IMR-90 (cell line): Measurements from ENCODE around the gene NEMP1.

Experiments used
- CEBPB ChIP-seq: IDR thresholded peaks from 2 replicates; pipeline ENCODE4 v1.6.1; 2012; ENCODE audit warnings: low read depth, low read length, improper control_type of control experiment
- MAFK ChIP-seq: IDR thresholded peaks from 2 replicates; pipeline ENCODE4 v1.6.1; 2012; ENCODE audit warnings: low read depth, low read length, improper control_type of control experiment
- POLR2A ChIP-seq: IDR thresholded peaks from 2 replicates; pipeline ENCODE4 v1.6.1; 2012; ENCODE audit warnings: mild to moderate bottlenecking, low read depth, low read length
- RCOR1 ChIP-seq: IDR thresholded peaks from 2 replicates; pipeline ENCODE4 v1.6.1; 2012; ENCODE audit warnings: mild to moderate bottlenecking, low read length, improper control_type of control experiment; ENCODE audit not compliant: insufficient replicate concordance
- SMC3 ChIP-seq: fragments of 150-350 bp; IDR thresholded peaks from 2 replicates; pipeline ENCODE4 v1.6.1; 2016; ENCODE audit warnings: low read depth, mild to moderate bottlenecking, antibody characterized with exemption, low read length, moderate library complexity
- TF ChIP-seq, protein P1 (sequence below): conservative IDR thresholded peaks from 2 replicates; pipeline ENCODE4 v1.5.1; 2012; ENCODE audit warnings: mild to moderate bottlenecking, low read depth, low read length, improper control_type of control experiment

DNA sequence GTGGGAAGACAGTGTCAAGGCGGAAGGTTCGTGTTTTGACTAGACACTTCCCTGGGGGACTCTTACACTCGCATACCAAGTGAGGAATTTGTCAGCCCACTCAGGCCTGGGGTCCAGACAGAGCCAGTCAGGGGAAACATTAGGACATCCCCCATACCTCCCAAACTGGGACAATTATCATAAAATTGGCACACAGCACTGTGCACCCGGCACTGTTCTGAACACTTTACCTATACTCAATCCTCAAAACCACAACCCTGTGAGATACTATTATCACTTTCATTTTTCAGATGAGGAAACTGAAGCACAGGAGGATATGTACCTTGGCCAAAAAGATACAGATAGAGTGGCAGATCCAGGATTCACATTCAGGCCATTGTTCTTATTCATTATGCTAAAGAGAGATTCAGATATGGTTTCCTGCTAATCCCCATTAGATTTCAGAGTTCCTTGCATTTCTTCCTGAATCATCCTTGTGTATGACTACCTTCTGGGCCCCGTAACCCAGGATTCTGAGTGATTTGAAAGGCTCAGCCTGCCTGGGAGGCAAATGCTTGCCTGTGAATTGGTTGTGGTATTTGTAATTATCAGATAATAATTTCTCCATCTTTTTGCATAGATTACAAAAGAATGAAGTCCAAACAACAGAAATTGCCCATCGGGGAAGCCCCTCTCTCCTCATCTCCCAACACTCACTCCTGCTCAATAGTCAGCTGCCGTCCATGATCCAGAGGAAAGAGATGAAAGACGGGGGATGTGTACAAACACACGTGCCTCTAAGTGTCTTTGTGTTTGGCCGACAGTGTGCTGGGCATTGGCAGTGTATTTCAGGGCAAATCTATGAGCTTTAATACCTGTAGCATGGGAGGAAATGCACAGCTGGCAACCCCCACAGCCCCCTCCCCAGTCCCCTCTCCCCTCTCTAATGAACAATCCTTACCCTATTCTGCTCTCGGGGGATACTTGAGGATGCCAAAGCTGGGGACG lies 66.9 kb downstream of the NEMP1 start:
- TF ChIP-seq CEBPB, result no peak
- TF ChIP-seq, protein P1, sequence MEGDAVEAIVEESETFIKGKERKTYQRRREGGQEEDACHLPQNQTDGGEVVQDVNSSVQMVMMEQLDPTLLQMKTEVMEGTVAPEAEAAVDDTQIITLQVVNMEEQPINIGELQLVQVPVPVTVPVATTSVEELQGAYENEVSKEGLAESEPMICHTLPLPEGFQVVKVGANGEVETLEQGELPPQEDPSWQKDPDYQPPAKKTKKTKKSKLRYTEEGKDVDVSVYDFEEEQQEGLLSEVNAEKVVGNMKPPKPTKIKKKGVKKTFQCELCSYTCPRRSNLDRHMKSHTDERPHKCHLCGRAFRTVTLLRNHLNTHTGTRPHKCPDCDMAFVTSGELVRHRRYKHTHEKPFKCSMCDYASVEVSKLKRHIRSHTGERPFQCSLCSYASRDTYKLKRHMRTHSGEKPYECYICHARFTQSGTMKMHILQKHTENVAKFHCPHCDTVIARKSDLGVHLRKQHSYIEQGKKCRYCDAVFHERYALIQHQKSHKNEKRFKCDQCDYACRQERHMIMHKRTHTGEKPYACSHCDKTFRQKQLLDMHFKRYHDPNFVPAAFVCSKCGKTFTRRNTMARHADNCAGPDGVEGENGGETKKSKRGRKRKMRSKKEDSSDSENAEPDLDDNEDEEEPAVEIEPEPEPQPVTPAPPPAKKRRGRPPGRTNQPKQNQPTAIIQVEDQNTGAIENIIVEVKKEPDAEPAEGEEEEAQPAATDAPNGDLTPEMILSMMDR, result no peak
- no peak for TF ChIP-seq SMC3
- no peak for TF ChIP-seq RCOR1
- no peak for TF ChIP-seq MAFK
- no peak for TF ChIP-seq POLR2A
